B cell (primary cell): ENCODE results near the gene GSTP1.

Source experiments
- EZH2 ChIP-seq: IDR thresholded peaks from 2 replicates; pipeline ENCODE4 v1.6.1; 2012; ENCODE audit warnings: borderline replicate concordance, low read depth, mild to moderate bottlenecking, moderate library complexity, low read length; ENCODE audit not compliant: insufficient read depth, poor library complexity, severe bottlenecking
- TF ChIP-seq, protein P1 (sequence below): fragments of 200-600 bp; IDR thresholded peaks from one replicate; pipeline ENCODE4 v1.8.0; 2022; ENCODE audit warnings: antibody characterized with exemption, mild to moderate bottlenecking

GRCh38 chr11:67562963-67563704 is 20.5 kb upstream of the GSTP1 start:
- TF ChIP-seq EZH2: no peak
- TF ChIP-seq, protein P1, sequence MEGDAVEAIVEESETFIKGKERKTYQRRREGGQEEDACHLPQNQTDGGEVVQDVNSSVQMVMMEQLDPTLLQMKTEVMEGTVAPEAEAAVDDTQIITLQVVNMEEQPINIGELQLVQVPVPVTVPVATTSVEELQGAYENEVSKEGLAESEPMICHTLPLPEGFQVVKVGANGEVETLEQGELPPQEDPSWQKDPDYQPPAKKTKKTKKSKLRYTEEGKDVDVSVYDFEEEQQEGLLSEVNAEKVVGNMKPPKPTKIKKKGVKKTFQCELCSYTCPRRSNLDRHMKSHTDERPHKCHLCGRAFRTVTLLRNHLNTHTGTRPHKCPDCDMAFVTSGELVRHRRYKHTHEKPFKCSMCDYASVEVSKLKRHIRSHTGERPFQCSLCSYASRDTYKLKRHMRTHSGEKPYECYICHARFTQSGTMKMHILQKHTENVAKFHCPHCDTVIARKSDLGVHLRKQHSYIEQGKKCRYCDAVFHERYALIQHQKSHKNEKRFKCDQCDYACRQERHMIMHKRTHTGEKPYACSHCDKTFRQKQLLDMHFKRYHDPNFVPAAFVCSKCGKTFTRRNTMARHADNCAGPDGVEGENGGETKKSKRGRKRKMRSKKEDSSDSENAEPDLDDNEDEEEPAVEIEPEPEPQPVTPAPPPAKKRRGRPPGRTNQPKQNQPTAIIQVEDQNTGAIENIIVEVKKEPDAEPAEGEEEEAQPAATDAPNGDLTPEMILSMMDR: no peak
